OCI-LY3 (cell line): Measurements from ENCODE around the gene SMO.

Experiments used
- H2AFZ ChIP-seq: fragments of 200-600, 300-600 bp; shearing (Covaris generic); 2 replicates; pipeline ENCODE4 v1.6.0; 2014; ENCODE audit warnings: antibody characterized with exemption, low read depth, low read length
- H3K27ac ChIP-seq: fragments of 200-600, 300-600 bp; sonication (generic); 2 replicates; pipeline ENCODE4 v1.5.1; 2014; ENCODE audit warnings: mild to moderate bottlenecking, low read length, moderate library complexity, mixed read lengths
- H3K27me3 ChIP-seq: fragments of 200-600, 300-600 bp; sonication (generic); 2 replicates; pipeline ENCODE4 v1.6.1; 2014; ENCODE audit warnings: low read depth, low read length, mixed read lengths
- H3K36me3 ChIP-seq: fragments of 200-600, 300-600 bp; sonication (generic); replicated peaks from 2 replicates; pipeline ENCODE3; 2014; ENCODE audit warnings: low read depth, low read length, mixed read lengths
- H3K4me1 ChIP-seq: fragments of 300-600, 200-600 bp; sonication (generic); 2 replicates; pipeline ENCODE4 v1.6.1; 2014; ENCODE audit warnings: low read length, mixed read lengths
- H3K4me2 ChIP-seq: fragments of 200-600, 300-600 bp; sonication (generic); 2 replicates; pipeline ENCODE4 v1.6.1; 2014; ENCODE audit warnings: low read length, mixed read lengths
- H3K4me3 ChIP-seq: fragments of 300-600, 200-600 bp; sonication (generic); 2 replicates; pipeline ENCODE4 v1.5.1; 2014; ENCODE audit warnings: antibody characterized with exemption, mild to moderate bottlenecking, low read length, moderate library complexity
- H3K79me2 ChIP-seq: fragments of 300-600, 200-600 bp; shearing (Covaris generic); 2 replicates; pipeline ENCODE4 v1.6.1; 2014; ENCODE audit warnings: mild to moderate bottlenecking, low read length, mixed read lengths
- H3K9ac ChIP-seq: fragments of 300-600, 200-600 bp; shearing (Covaris generic); 2 replicates; pipeline ENCODE4 v1.6.0; 2014; ENCODE audit warnings: mild to moderate bottlenecking, low read length, moderate library complexity
- H3K9me3 ChIP-seq: fragments of 200-600, 300-600 bp; shearing (Covaris generic); 2 replicates; pipeline ENCODE4 v1.6.1; 2014; ENCODE audit warnings: low read length, mixed read lengths; ENCODE audit not compliant: insufficient read depth
- H4K20me1 ChIP-seq: fragments of 200-600, 300-600 bp; sonication (generic); 2 replicates; pipeline ENCODE4 v1.6.1; 2016; ENCODE audit warnings: low read length, mixed read lengths; ENCODE audit not compliant: insufficient read depth
- CTCF ChIP-seq: fragments of 200-600, 300-600 bp; sonication (generic); IDR thresholded peaks from 2 replicates; pipeline ENCODE4 v1.5.1; 2014; ENCODE audit warnings: antibody characterized with exemption, low read length, low read depth
- EZH2phosphoT487 ChIP-seq: fragments of 200-600 bp; shearing (Covaris generic); IDR thresholded peaks from 2 replicates; pipeline ENCODE4 v1.6.1; 2018; ENCODE audit warnings: antibody characterized with exemption, mixed run types, low read depth

The SMO gene

GRCh38 chr7:129189661-129190310 lies 1.4 kb downstream of the SMO start:
- H2AFZ ChIP-seq, result 0 out of 2 replicates have a peak overlapping the region, but pooled peaks have one; percentile 72

GRCh38 chr7:129191272-129191671 lies 2.8 kb downstream of the SMO start:
- Histone ChIP-seq H2AFZ (no peak overlapping the region), H3K4me2 (no peak overlapping the region), H3K9ac (no peak overlapping the region), H3K36me3 (peaks cover 10% of the 10 kb centered on the region), H3K4me1 (peaks cover 24% of the 10 kb centered on the region), H3K4me3 (no peak overlapping the region), H4K20me1 (peaks cover 14% of the 10 kb centered on the region), H3K79me2 (peaks cover 48% of the 10 kb centered on the region), H3K9me3 (no peaks in the 10 kb centered on the region), H3K27ac (no peak overlapping the region), H3K27me3 (no peaks in the 10 kb centered on the region)
- TF ChIP-seq EZH2phosphoT487 (no peak), CTCF (no peak)

More at GRCh38 chr7:129189661-129190310, 1.4 kb downstream of the SMO start:
- peak overlapping the region; percentile 84 for H3K9ac ChIP-seq
- peaks cover 41% of the 10 kb centered on the region for H3K79me2 ChIP-seq
- peaks cover 14% of the 10 kb centered on the region for H4K20me1 ChIP-seq
- TF ChIP-seq CTCF (no peak), EZH2phosphoT487 (no peak)
- H3K9me3 ChIP-seq, result no peaks in the 10 kb centered on the region
- H3K4me3 ChIP-seq, result peak overlapping the region; percentile 97
- H3K27ac ChIP-seq, result no peak overlapping the region
- no peaks in the 10 kb centered on the region for H3K27me3 ChIP-seq
- peaks cover 5% of the 10 kb centered on the region for H3K36me3 ChIP-seq
- peaks cover 24% of the 10 kb centered on the region for H3K4me1 ChIP-seq
- peak overlapping the region; percentile 92 for H3K4me2 ChIP-seq

GRCh38 chr7:129193892-129194291 lies 5.5 kb downstream of the SMO start:
- Histone ChIP-seq H3K4me1 (peaks cover 15% of the 10 kb centered on the region), H3K27me3 (no peaks in the 10 kb centered on the region), H2AFZ (no peak overlapping the region), H3K27ac (no peak overlapping the region), H3K79me2 (peaks cover 46% of the 10 kb centered on the region), H3K4me2 (no peak overlapping the region), H3K9ac (no peak overlapping the region), H3K4me3 (no peak overlapping the region), H4K20me1 (peaks cover 14% of the 10 kb centered on the region), H3K9me3 (no peaks in the 10 kb centered on the region), H3K36me3 (peaks cover 10% of the 10 kb centered on the region)
- TF ChIP-seq EZH2phosphoT487 (no peak), CTCF (no peak)

- Histone ChIP-seq H3K4me2 (no peak overlapping the region), H3K79me2 (peaks cover 16% of the 10 kb centered on the region), H3K36me3 (peaks cover 8% of the 10 kb centered on the region), H3K4me1 (peaks cover 5% of the 10 kb centered on the region; the same call in 1 of the 2 replicates), H3K27me3 (no peaks in the 10 kb centered on the region), H3K9ac (no peak overlapping the region), H2AFZ (no peak overlapping the region), H3K4me3 (no peak overlapping the region), H4K20me1 (no peaks in the 10 kb centered on the region), H3K27ac (no peak overlapping the region), H3K9me3 (no peaks in the 10 kb centered on the region)
- TF ChIP-seq EZH2phosphoT487 (no peak), CTCF (no peak)
Observed at GRCh38 chr7:129197771-129198170, 9.3 kb downstream of the SMO start.
